Measurements from ENCODE around the gene ARPP21.

The ARPP21 gene

DNA sequence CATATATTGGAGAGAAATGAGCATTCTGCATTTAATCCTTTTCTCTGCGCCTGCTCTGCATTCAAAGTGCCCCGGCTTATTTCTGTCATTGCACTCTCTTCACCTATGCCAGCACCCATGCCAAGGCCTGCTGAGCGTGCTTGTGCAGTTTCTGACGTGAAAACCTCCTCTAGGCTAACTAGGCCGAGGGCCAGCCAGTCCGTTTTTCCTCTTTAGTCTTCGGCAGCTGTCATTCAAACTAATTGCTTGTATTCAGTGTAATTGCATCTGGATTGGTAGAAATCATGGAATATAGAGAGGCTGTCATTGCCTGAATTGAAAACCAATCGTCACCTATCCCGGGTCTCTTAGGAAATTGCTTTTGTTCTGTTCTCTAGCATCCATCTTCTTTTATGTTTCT, 94.0 kb downstream of the ARPP21 start:
- no peaks in the 10 kb centered on the region for H3K36me3 Mint-ChIP-seq (ENCODE audit: low read depth)
- no peaks in the 10 kb centered on the region for H3K9me3 Mint-ChIP-seq
- no peaks in the 10 kb centered on the region for H3K27me3 Mint-ChIP-seq (ENCODE audit: low read depth)
- H3K4me1 Mint-ChIP-seq = no peaks in the 10 kb centered on the region
- no peak overlapping the region for H3K27ac Mint-ChIP-seq
- no peak overlapping the region for H3K4me3 Mint-ChIP-seq
- no peak for TF ChIP-seq CTCF (IDR thresholded peaks at IDR 0.05; ENCODE audit: unreplicated experiment in 3 of 3)

DNA sequence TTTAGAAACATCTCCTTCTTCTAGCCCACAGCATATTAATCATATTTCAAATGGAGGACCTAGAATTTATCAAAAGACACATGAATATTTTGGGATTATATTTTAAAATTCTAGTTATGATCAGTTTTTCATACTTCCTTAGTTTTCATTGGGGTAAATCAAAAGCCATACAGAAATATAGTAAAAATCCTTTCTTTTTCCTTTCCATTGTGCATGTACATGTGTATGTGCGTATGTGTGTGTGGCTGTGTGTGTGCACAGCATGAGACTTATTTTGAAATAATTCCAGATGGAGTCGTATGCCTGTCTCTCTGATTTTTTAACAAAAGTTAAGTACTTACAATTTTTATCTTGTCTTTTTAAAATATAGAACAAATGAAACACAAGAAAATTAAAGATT, 94.5 kb downstream of the ARPP21 start:
- H3K36me3 Mint-ChIP-seq (ENCODE audit: low read depth) = no peaks in the 10 kb centered on the region
- no peak overlapping the region for H3K27ac Mint-ChIP-seq
- H3K4me1 Mint-ChIP-seq = peaks cover 3% of the 10 kb centered on the region
- H3K4me3 Mint-ChIP-seq = no peak overlapping the region
- no peaks in the 10 kb centered on the region for H3K27me3 Mint-ChIP-seq (ENCODE audit: low read depth)
- H3K9me3 Mint-ChIP-seq = no peaks in the 10 kb centered on the region
- no peak for TF ChIP-seq CTCF (IDR thresholded peaks at IDR 0.05; ENCODE audit: unreplicated experiment in 3 of 3)

GRCh38 chr3:35737080-35737479, 97.8 kb downstream of the ARPP21 start:
- no peak overlapping the region for H3K27ac Mint-ChIP-seq
- H3K36me3 Mint-ChIP-seq (ENCODE audit: low read depth) = no peaks in the 10 kb centered on the region
- H3K4me3 Mint-ChIP-seq = no peak overlapping the region
- no peaks in the 10 kb centered on the region for H3K27me3 Mint-ChIP-seq (ENCODE audit: low read depth)
- no peaks in the 10 kb centered on the region for H3K9me3 Mint-ChIP-seq
- peaks cover 15% of the 10 kb centered on the region for H3K4me1 Mint-ChIP-seq
- TF ChIP-seq CTCF (IDR thresholded peaks at IDR 0.05; ENCODE audit: unreplicated experiment in 3 of 3) = no peak

DNA sequence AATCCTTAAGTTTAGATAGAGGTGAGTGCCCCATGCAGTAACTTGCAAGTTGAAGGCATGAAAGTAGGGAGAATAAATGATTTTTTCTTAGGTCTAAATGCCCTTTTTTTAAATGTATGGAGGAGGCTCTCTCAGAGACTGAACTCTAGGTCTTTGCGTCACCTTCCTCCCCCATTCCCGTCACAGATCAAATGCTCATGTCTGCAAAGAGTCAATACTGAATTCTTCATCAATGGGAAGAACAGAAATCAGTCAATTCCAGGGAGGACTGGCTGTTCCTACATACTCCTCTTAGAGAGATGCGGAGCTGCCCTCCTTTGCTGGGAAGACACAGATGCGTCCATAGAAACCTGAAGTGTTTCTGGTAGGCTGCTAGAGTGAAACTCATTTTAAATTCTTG, 98.2 kb downstream of the ARPP21 start:
- H3K9me3 Mint-ChIP-seq = no peaks in the 10 kb centered on the region
- no peak overlapping the region for H3K4me3 Mint-ChIP-seq
- H3K27ac Mint-ChIP-seq = no peak overlapping the region
- no peaks in the 10 kb centered on the region for H3K27me3 Mint-ChIP-seq (ENCODE audit: low read depth)
- H3K4me1 Mint-ChIP-seq = peaks cover 15% of the 10 kb centered on the region
- no peaks in the 10 kb centered on the region for H3K36me3 Mint-ChIP-seq (ENCODE audit: low read depth)
- TF ChIP-seq CTCF (IDR thresholded peaks at IDR 0.05; ENCODE audit: unreplicated experiment in 3 of 3) = no peak

DNA sequence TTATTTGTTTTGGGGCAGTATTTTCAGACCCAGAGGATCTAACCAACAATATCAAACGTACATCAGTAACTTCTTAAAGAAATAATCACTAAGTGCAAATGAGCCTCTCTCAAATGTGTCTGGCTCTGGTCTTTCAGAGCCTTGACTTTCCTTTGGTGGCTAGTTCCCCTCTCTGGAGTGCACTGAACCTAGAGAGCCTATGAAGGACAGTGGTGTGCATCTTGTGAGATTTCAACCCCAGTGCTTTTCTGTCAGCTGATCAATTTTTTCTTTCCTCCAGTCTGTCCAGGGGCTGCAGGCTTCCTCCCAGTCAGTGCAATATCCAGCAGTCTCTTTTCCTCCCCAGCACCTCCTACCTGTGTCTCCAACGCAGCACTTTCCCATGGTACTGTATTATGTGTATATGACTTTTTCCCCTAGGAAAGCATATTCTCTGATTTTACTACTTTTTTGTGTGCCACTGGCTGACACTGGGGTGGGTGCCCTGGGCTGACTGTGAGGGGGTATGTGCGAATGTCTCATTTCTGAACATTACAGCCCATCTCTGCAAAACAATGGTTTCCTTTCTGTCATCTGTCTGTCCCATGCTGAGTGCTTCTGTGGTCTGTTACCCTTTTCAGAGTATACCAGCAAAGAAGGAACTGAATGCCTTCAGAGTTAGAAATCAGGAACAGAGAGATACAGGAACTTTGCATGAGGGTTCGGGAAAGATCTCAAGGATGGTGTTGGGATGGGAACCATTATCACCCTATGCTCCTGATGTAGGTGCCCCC, 98.8 kb downstream of the ARPP21 start:
- peaks cover 15% of the 10 kb centered on the region for H3K4me1 Mint-ChIP-seq
- H3K27me3 Mint-ChIP-seq (ENCODE audit: low read depth) = peaks cover under 1% of the 10 kb centered on the region
- no peak for TF ChIP-seq CTCF (IDR thresholded peaks at IDR 0.05; ENCODE audit: unreplicated experiment in 3 of 3)
- no peaks in the 10 kb centered on the region for H3K9me3 Mint-ChIP-seq
- no peak overlapping the region for H3K27ac Mint-ChIP-seq
- no peak overlapping the region for H3K4me3 Mint-ChIP-seq
- H3K36me3 Mint-ChIP-seq (ENCODE audit: low read depth) = no peaks in the 10 kb centered on the region

- TF ChIP-seq CTCF (IDR thresholded peaks at IDR 0.05; ENCODE audit: unreplicated experiment in 3 of 3) = no peak
- peaks cover 4% of the 10 kb centered on the region for H3K27me3 Mint-ChIP-seq (ENCODE audit: low read depth)
Observed at GRCh38 chr3:35739181-35739809, 100.0 kb downstream of the ARPP21 start.

More at GRCh38 chr3:35739181-35739809, 100.0 kb downstream of the ARPP21 start:
- H3K4me3 Mint-ChIP-seq = no peak overlapping the region
- peaks cover 15% of the 10 kb centered on the region for H3K4me1 Mint-ChIP-seq
- no peaks in the 10 kb centered on the region for H3K9me3 Mint-ChIP-seq
- peak overlapping the region in 2 of 3 experiments; percentile 1 for H3K27ac Mint-ChIP-seq
- no peaks in the 10 kb centered on the region for H3K36me3 Mint-ChIP-seq (ENCODE audit: low read depth)
